Measurements from ENCODE around the gene PHACTR3. TPM values are rescaled to one million over a fixed set of nuclear protein-coding genes. Genes with fewer than 3 reads are reported as not detected.

The PHACTR3 gene
- total and polyA plus RNA-seq, 2 experiments from 2014 or later: 0.45 to 0.61 TPM

GRCh38 chr20:59673998-59674445 lies 69.7 kb downstream of the PHACTR3 start (continued):
- TF ChIP-seq ETS1 (IDR thresholded peaks at IDR 0.05) (no peak), JUNB (IDR thresholded peaks at IDR 0.05; ENCODE audit: unreplicated experiment) (no peak), EZH2phosphoT487 (IDR thresholded peaks at IDR 0.05; ENCODE audit: unreplicated experiment) (no peak), STAT1 (IDR thresholded peaks at IDR 0.05; ENCODE audit: unreplicated experiment) (no peak), ZNF114 (CRISPR knock-in tag; IDR thresholded peaks at IDR 0.05) (no peak), POLR2AphosphoS5 (IDR thresholded peaks at IDR 0.05; ENCODE audit: low read depth) (no peak)

GRCh38 chr20:59676126-59676850 lies 71.9 kb downstream of the PHACTR3 start:
- Histone ChIP-seq H3K4me3 (no peak overlapping the region), H3K4me1 (ENCODE audit: insufficient read depth) (no peaks in the 10 kb centered on the region), H3K27me3 (ENCODE audit: insufficient read depth) (no peaks in the 10 kb centered on the region), H3K36me3 (ENCODE audit: insufficient read depth) (no peaks in the 10 kb centered on the region), H2AFZ (no peak overlapping the region), H3K4me2 (no peak overlapping the region), H3K27ac (ENCODE audit: low read depth) (no peak overlapping the region), H3K9me2 (ENCODE audit: insufficient read depth) (no peaks in the 10 kb centered on the region), H3F3A (replicated peaks; ENCODE audit: low read depth) (no peaks in the 10 kb centered on the region), H3K79me2 (replicated peaks; ENCODE audit: insufficient read depth) (no peaks in the 10 kb centered on the region), H4K20me1 (replicated peaks; ENCODE audit: insufficient read depth) (no peaks in the 10 kb centered on the region)
- H3K4me1 Mint-ChIP-seq: peaks cover 11% of the 10 kb centered on the region; the same call in 2 of the 3 replicates
- no peak overlapping the region; the same call in 1 of the 2 replicates for H3K27ac Mint-ChIP-seq
- ATAC-seq (peak; percentile 65), DNase-seq (ENCODE audit: low spot score) (no peak)
- peaks cover 13% of the 10 kb centered on the region for H3K27me3 Mint-ChIP-seq (ENCODE audit: insufficient read depth, low read depth, poor library complexity)
- TF ChIP-seq EZH2 (IDR thresholded peaks at IDR 0.05; ENCODE audit: low read depth, unreplicated experiment): no peak
- no peak for TF ChIP-seq NANOG (IDR thresholded peaks at IDR 0.05; ENCODE audit: borderline replicate concordance)
- no peak for TF ChIP-seq POLR2AphosphoS5 (IDR thresholded peaks at IDR 0.05; ENCODE audit: low read depth)
- TF ChIP-seq ZNF462 (CRISPR knock-in tag; IDR thresholded peaks at IDR 0.05): no peak
- TF ChIP-seq CREB1 (CRISPR knock-in tag; IDR thresholded peaks at IDR 0.05; ENCODE audit: low read depth): no peak
- no peak for TF ChIP-seq CTCF (conservative IDR thresholded peaks at IDR 0.05; ENCODE audit: low read depth in 2 of 2)
- no peak for TF ChIP-seq REST (IDR thresholded peaks at IDR 0.05; ENCODE audit: unreplicated experiment)
- no peak for TF ChIP-seq ZNF114 (CRISPR knock-in tag; IDR thresholded peaks at IDR 0.05)
- H3K4me3 Mint-ChIP-seq: no peak overlapping the region
- no peaks in the 10 kb centered on the region for H3K9me3 Mint-ChIP-seq
- no peaks in the 10 kb centered on the region for H3K36me3 Mint-ChIP-seq (ENCODE audit: low read depth)
